GM19351 (cell line): ENCODE data around the gene CCL17.
A peak's percentile ranks its signal among the peaks of the same experiment; 100 is the strongest.
"Not testable (repeated sequence)": the region's sequence is repeated elsewhere in the genome, so short reads cannot be mapped to it uniquely, and the experiment has no call there.

Experiments
- ATAC-seq: cut with Tn5 transposase; IDR thresholded peaks from one replicate; pipeline ENCODE4 v1.9.1; 2021; ENCODE audit warnings: mild to moderate bottlenecking, moderate library complexity; ENCODE audit not compliant: unreplicated experiment

CCL17 gene

GRCh38 chr16:57427824-57428223 lies 23.3 kb downstream of the CCL17 start:
- ATAC-seq: no peak

- ATAC-seq: no peak
Observed at GRCh38 chr16:57430955-57431354, 26.4 kb downstream of the CCL17 start.

- no peak for ATAC-seq
Observed at GRCh38 chr16:57432505-57432904, 27.9 kb downstream of the CCL17 start.

GRCh38 chr16:57432989-57433388 lies 28.4 kb downstream of the CCL17 start:
- ATAC-seq: no peak

GRCh38 chr16:57434003-57434402 lies 29.4 kb downstream of the CCL17 start:
- no peak for ATAC-seq

- no peak for ATAC-seq
Observed at GRCh38 chr16:57435838-57436237, 31.3 kb downstream of the CCL17 start.

GRCh38 chr16:57439947-57440346 lies 35.4 kb downstream of the CCL17 start:
- ATAC-seq: not testable (repeated sequence)

- not testable (repeated sequence) for ATAC-seq
Observed at GRCh38 chr16:57440551-57440950, 36.0 kb downstream of the CCL17 start.

- ATAC-seq: no peak
Observed at GRCh38 chr16:57444711-57445110, 40.1 kb downstream of the CCL17 start.

- ATAC-seq: no peak
Observed at GRCh38 chr16:57445510-57445909, 40.9 kb downstream of the CCL17 start.

GRCh38 chr16:57446531-57447185 lies 42.1 kb downstream of the CCL17 start:
- ATAC-seq: peak; percentile 42

- ATAC-seq: peak; percentile 99
Observed at GRCh38 chr16:57447186-57447962, 42.8 kb downstream of the CCL17 start, which contains the start of the genes CIAPIN1 and COQ9. CIAPIN1 (minus strand) TSS chr16:57447385; CDS start chr16:57440928, 6,457 bp downstream. COQ9 (plus strand) TSS chr16:57447479; CDS start chr16:57447506, 27 bp downstream.

- no peak for ATAC-seq
Observed at GRCh38 chr16:57452021-57452420, 47.5 kb downstream of the CCL17 start.

GRCh38 chr16:57462209-57462977 lies 57.8 kb downstream of the CCL17 start, which contains the start of gene POLR2C:
POLR2C (plus strand) TSS chr16:57462679; CDS start chr16:57462725, 46 bp downstream.
- ATAC-seq: peak; percentile 92

GRCh38 chr16:57462978-57463362 lies 58.4 kb downstream of the CCL17 start:
- peak; percentile 14 for ATAC-seq

GRCh38 chr16:57464523-57464922 lies 60.0 kb downstream of the CCL17 start:
- ATAC-seq: no peak
